ENCODE measurements around the gene CDH11. TPM values are rescaled to one million over a fixed set of nuclear protein-coding genes. Genes with fewer than 3 reads are reported as not detected.

The CDH11 gene
- total and polyA plus RNA-seq, 2 experiments from 2014 or later = 3.5 to 19.6 TPM

- TF ChIP-seq ETS1 (IDR thresholded peaks at IDR 0.05) = no peak
- no peak for TF ChIP-seq EZH2 (IDR thresholded peaks at IDR 0.05; ENCODE audit: low read depth, unreplicated experiment)
- no peak for TF ChIP-seq NANOG (IDR thresholded peaks at IDR 0.05; ENCODE audit: borderline replicate concordance)
- no peak for TF ChIP-seq JUNB (IDR thresholded peaks at IDR 0.05; ENCODE audit: unreplicated experiment)
- TF ChIP-seq ZNF331 (CRISPR knock-in tag; IDR thresholded peaks at IDR 0.05; ENCODE audit: low read depth) = no peak
- TF ChIP-seq STAT1 (IDR thresholded peaks at IDR 0.05; ENCODE audit: unreplicated experiment) = no peak
- TF ChIP-seq ZNF462 (CRISPR knock-in tag; IDR thresholded peaks at IDR 0.05) = no peak
- no peak for TF ChIP-seq EZH2phosphoT487 (IDR thresholded peaks at IDR 0.05; ENCODE audit: unreplicated experiment)
- TF ChIP-seq ZNF114 (CRISPR knock-in tag; IDR thresholded peaks at IDR 0.05) = no peak
These were observed 86.9 kb downstream of the CDH11 start (continued) for GRCh38 chr16:65034915-65035314.

GRCh38 chr16:65032387-65032786 lies 89.5 kb downstream of the CDH11 start:
- peaks cover 12% of the 10 kb centered on the region for H3K4me1 Mint-ChIP-seq
- no peaks in the 10 kb centered on the region for H3K36me3 Mint-ChIP-seq (ENCODE audit: low read depth)
- H3K4me1 ChIP-seq (ENCODE audit: insufficient read depth) = no peaks in the 10 kb centered on the region; the same call in 1 of the 2 replicates
- no peaks in the 10 kb centered on the region for H3K9me2 ChIP-seq (ENCODE audit: insufficient read depth)
- ATAC-seq = no peak
- no peak overlapping the region for H3K27ac Mint-ChIP-seq
- no peaks in the 10 kb centered on the region for H3K27me3 ChIP-seq (ENCODE audit: insufficient read depth)
- no peak overlapping the region for H3K4me3 Mint-ChIP-seq
- H3K9me3 Mint-ChIP-seq = no peaks in the 10 kb centered on the region
- H2AFZ ChIP-seq = no peak overlapping the region
- no peaks in the 10 kb centered on the region for H3K79me2 ChIP-seq (replicated peaks; ENCODE audit: insufficient read depth)
- no peak for DNase-seq (ENCODE audit: low spot score)
- no peaks in the 10 kb centered on the region; the same call in 1 of the 2 replicates for H4K20me1 ChIP-seq (replicated peaks; ENCODE audit: insufficient read depth)
- H3K4me3 ChIP-seq = no peak overlapping the region
- H3K27me3 Mint-ChIP-seq (ENCODE audit: insufficient read depth, low read depth, poor library complexity) = no peaks in the 10 kb centered on the region
- no peaks in the 10 kb centered on the region for H3K36me3 ChIP-seq (ENCODE audit: insufficient read depth)
- no peaks in the 10 kb centered on the region for H3F3A ChIP-seq (replicated peaks; ENCODE audit: low read depth)
- H3K27ac ChIP-seq (ENCODE audit: low read depth) = no peak overlapping the region
- H3K4me2 ChIP-seq = no peak overlapping the region
- no peak for TF ChIP-seq REST (IDR thresholded peaks at IDR 0.05; ENCODE audit: unreplicated experiment)
- TF ChIP-seq NANOG (IDR thresholded peaks at IDR 0.05; ENCODE audit: borderline replicate concordance) = no peak
- no peak for TF ChIP-seq EZH2 (IDR thresholded peaks at IDR 0.05; ENCODE audit: low read depth, unreplicated experiment)
- TF ChIP-seq CREB1 (CRISPR knock-in tag; IDR thresholded peaks at IDR 0.05; ENCODE audit: low read depth) = no peak
- TF ChIP-seq EZH2phosphoT487 (IDR thresholded peaks at IDR 0.05; ENCODE audit: unreplicated experiment) = no peak
- no peak for TF ChIP-seq CTCF (conservative IDR thresholded peaks at IDR 0.05; ENCODE audit: low read depth in 2 of 2)
